Testis (tissue), 2 donors: ENCODE data around the gene SLC25A21.

Experiments used
- CTCF ChIP-seq, 3 experiments: fragments of 450-650 bp in 2 of 3; fragments of 200-600 bp in 1 of 3; sonication (generic) in 1 of 3; IDR thresholded peaks; one replicate each; pipeline ENCODE4 v1.5.1; 2016 to 2019; ENCODE audit warnings: antibody characterized with exemption in 3 of 3, mild to moderate bottlenecking in 2 of 3, moderate library complexity in 1 of 3
- POLR2A ChIP-seq: fragments of 450-650 bp; IDR thresholded peaks from one replicate; pipeline ENCODE4 v1.6.1; 2017; ENCODE audit warnings: antibody characterized with exemption, mild to moderate bottlenecking, moderate library complexity

- no peak for TF ChIP-seq CTCF (IDR thresholded peaks at IDR 0.05)
- no peak for TF ChIP-seq POLR2A
Observed at GRCh38 chr14:36938678-36939077, 233.7 kb downstream of the SLC25A21 start.
